H1 (cell line): Measurements from ENCODE around the gene DCDC2.

Source experiments
- CBX8 ChIP-seq: fragments of 300-800, 300-1000 bp; sonication (generic); IDR thresholded peaks from 2 replicates; pipeline ENCODE4 v1.7.1; 2016; ENCODE audit warnings: low read depth, low read length, borderline replicate concordance
- CREB1 ChIP-seq: IDR thresholded peaks from 2 replicates; pipeline ENCODE4 v1.6.1; 2012; ENCODE audit warnings: inconsistent platforms
- POLR2A ChIP-seq, 2 experiments: IDR thresholded peaks; 1 replicate in 1 of 2; 2 replicates in 1 of 2; pipeline ENCODE4 v1.6.1; 2011; ENCODE audit warnings: low read depth in 2 of 2, low read length in 2 of 2, mild to moderate bottlenecking in 2 of 2; ENCODE audit errors: control extremely low read depth in 1 of 2
- POLR2AphosphoS5 ChIP-seq: IDR thresholded peaks from 2 replicates; pipeline ENCODE4 v1.6.1; 2011; ENCODE audit warnings: low read depth, low read length
- TF ChIP-seq, protein P1 (sequence below): IDR thresholded peaks from 2 replicates; pipeline ENCODE4 v1.6.1; 2011; ENCODE audit warnings: low read length, improper control_type of control experiment
- TF ChIP-seq, protein P2 (sequence below), 3 experiments: IDR thresholded peaks; 1 replicate in 2 of 3; 2 replicates in 1 of 3; pipeline versions ENCODE4 v1.5.1 to v1.6.1; 2011; ENCODE audit warnings: low read length in 3 of 3, mild to moderate bottlenecking in 3 of 3, inconsistent platforms in 2 of 3, low read depth in 1 of 3, moderate library complexity in 1 of 3; ENCODE audit not compliant: insufficient read depth in 1 of 3; ENCODE audit errors: control extremely low read depth in 1 of 3

- TF ChIP-seq CREB1, result no peak
- TF ChIP-seq CBX8, result no peak
- TF ChIP-seq, protein P1, sequence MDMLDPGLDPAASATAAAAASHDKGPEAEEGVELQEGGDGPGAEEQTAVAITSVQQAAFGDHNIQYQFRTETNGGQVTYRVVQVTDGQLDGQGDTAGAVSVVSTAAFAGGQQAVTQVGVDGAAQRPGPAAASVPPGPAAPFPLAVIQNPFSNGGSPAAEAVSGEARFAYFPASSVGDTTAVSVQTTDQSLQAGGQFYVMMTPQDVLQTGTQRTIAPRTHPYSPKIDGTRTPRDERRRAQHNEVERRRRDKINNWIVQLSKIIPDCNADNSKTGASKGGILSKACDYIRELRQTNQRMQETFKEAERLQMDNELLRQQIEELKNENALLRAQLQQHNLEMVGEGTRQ, result no peak
- TF ChIP-seq, protein P2, sequence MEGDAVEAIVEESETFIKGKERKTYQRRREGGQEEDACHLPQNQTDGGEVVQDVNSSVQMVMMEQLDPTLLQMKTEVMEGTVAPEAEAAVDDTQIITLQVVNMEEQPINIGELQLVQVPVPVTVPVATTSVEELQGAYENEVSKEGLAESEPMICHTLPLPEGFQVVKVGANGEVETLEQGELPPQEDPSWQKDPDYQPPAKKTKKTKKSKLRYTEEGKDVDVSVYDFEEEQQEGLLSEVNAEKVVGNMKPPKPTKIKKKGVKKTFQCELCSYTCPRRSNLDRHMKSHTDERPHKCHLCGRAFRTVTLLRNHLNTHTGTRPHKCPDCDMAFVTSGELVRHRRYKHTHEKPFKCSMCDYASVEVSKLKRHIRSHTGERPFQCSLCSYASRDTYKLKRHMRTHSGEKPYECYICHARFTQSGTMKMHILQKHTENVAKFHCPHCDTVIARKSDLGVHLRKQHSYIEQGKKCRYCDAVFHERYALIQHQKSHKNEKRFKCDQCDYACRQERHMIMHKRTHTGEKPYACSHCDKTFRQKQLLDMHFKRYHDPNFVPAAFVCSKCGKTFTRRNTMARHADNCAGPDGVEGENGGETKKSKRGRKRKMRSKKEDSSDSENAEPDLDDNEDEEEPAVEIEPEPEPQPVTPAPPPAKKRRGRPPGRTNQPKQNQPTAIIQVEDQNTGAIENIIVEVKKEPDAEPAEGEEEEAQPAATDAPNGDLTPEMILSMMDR (IDR thresholded peaks at IDR 0.05; ENCODE audit: control extremely low read depth in 1 of 3, insufficient read depth in 1 of 3, low read depth in 1 of 3, low read length in 3 of 3), result no peak
- TF ChIP-seq POLR2A (IDR thresholded peaks at IDR 0.05; ENCODE audit: control extremely low read depth in 1 of 2, low read depth in 2 of 2, low read length in 2 of 2), result no peak
- TF ChIP-seq POLR2AphosphoS5, result no peak
Observed at GRCh38 chr6:24240943-24241342, 116.9 kb downstream of the DCDC2 start.
